ENCODE data around the gene GZMM. TPM values are rescaled to one million over a fixed set of nuclear protein-coding genes. Genes with fewer than 3 reads are reported as not detected.

Gene GZMM
- total RNA-seq, 2 donors from 2014 or later, result 0.61 to 1.0 TPM

DNA sequence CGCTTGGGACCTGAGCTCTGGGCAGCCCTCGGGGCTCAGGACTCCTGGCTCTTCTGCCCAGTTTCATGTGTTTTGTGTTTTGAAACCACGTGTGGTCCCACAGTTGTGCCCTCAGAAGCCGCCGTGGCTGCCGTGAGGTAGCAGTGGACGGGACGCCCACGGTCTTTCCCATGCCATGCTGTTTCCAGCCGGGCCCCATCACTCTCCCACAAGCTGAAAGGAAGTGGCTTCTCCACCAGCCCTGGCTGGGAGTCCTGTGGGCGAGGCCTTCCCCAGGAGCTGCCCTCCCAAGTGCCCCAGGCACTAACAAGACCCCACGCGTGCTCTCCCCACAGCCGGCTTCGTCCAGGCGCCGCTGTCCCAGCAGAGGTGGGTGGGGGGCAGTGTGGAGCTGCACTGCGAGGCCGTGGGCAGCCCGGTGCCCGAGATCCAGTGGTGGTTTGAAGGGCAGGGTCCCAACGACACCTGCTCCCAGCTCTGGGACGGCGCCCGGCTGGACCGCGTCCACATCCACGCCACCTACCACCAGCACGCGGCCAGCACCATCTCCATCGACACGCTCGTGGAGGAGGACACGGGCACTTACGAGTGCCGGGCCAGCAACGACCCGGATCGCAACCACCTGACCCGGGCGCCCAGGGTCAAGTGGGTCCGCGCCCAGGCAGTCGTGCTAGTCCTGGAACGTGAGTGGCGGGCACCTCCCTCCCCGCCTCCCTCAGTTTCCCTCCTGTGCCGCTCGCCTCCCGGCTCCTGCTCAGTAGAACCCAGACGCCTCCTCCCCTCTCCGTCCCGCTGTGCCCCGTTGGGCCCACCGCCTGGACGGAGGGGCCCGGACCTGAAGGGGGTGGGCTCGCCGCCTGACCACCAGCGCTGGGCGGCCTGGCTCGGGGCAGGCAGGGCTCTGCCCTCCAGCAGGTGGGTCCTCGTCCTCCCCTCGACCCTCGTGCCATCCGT is 33.9 kb downstream of the GZMM start:
- Histone ChIP-seq H3K9me3 (no peaks in the 10 kb centered on the region), H3K4me3 (no peak overlapping the region), H3K9ac (ENCODE audit: low read depth in 2 of 2, low read length in 2 of 2) (peak overlapping the region in 1 of 2 donors; percentile 12), H3K36me3 (peaks cover 12% of the 10 kb centered on the region), H3K27me3 (no peaks in the 10 kb centered on the region), H3K27ac (no peak overlapping the region), H3K4me1 (peaks cover 18% of the 10 kb centered on the region)
- no peak for DNase-seq
- TF ChIP-seq, protein P1, sequence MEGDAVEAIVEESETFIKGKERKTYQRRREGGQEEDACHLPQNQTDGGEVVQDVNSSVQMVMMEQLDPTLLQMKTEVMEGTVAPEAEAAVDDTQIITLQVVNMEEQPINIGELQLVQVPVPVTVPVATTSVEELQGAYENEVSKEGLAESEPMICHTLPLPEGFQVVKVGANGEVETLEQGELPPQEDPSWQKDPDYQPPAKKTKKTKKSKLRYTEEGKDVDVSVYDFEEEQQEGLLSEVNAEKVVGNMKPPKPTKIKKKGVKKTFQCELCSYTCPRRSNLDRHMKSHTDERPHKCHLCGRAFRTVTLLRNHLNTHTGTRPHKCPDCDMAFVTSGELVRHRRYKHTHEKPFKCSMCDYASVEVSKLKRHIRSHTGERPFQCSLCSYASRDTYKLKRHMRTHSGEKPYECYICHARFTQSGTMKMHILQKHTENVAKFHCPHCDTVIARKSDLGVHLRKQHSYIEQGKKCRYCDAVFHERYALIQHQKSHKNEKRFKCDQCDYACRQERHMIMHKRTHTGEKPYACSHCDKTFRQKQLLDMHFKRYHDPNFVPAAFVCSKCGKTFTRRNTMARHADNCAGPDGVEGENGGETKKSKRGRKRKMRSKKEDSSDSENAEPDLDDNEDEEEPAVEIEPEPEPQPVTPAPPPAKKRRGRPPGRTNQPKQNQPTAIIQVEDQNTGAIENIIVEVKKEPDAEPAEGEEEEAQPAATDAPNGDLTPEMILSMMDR (IDR thresholded peaks at IDR 0.05), result no peak
- intact Hi-C loops (cut with DNase I), result no loop called here

DNA sequence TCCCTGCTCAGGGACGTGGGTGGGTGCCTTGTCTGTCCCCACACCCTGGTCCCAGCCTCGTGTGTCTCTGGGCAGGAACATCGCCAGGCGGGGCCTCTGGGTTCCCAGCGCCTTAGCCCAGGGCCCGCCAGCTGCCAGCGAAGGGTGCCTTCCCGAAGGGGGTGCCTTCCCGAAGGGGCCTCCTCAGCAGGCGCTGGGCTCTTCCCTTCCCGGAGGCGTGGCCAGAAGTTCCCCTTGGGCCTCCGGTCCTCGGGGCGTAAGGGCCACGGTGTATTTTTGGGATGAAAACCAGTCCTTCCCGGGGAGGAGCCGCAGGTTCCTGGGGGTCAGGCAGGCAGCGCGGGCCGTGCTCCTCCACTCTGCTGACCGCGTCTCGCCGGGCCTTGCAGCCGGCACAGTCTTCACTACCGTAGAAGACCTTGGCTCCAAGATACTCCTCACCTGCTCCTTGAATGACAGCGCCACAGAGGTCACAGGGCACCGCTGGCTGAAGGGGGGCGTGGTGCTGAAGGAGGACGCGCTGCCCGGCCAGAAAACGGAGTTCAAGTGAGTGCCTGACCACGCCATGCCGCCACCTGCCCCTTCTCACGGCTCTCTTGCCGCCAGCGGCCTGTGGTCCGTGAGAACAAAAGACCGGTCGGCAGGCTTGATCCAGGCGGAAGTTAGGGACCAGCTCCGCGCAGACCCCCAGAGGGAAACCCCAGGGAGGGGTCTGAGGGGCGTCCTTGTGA is 35.4 kb downstream of the GZMM start:
- H3K36me3 ChIP-seq, result peaks cover 12% of the 10 kb centered on the region
- H3K27ac ChIP-seq, result no peak overlapping the region
- no peaks in the 10 kb centered on the region for H3K27me3 ChIP-seq
- no peaks in the 10 kb centered on the region for H3K9me3 ChIP-seq
- TF ChIP-seq, protein P1 (IDR thresholded peaks at IDR 0.05), result no peak
- no peak for DNase-seq
- no peak overlapping the region for H3K4me3 ChIP-seq
- H3K4me1 ChIP-seq, result peaks cover 15% of the 10 kb centered on the region
- intact Hi-C loops (cut with DNase I), result no loop called here
- H3K9ac ChIP-seq (ENCODE audit: low read depth in 2 of 2, low read length in 2 of 2), result no peak overlapping the region

DNA sequence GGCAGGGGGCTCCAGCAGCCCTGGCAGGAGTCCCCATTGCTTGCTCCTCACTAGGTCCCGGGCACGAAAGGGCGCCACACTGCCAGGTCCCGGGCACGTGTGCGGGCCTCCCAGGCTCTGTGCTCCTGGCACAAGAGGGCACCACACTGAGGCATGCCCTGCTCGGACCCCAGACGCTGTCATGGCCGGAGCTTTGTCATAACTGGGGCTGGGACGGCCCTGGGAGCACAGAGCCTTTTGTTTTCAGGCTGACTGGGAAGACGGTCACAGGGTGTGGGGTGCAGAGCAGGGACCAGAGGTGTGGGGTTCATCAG is 35.9 kb downstream of the GZMM start:
- Histone ChIP-seq H3K36me3 (peaks cover 12% of the 10 kb centered on the region), H3K4me1 (peaks cover 10% of the 10 kb centered on the region), H3K27ac (no peak overlapping the region), H3K27me3 (no peaks in the 10 kb centered on the region), H3K4me3 (no peak overlapping the region), H3K9ac (ENCODE audit: low read depth in 2 of 2, low read length in 2 of 2) (no peak overlapping the region), H3K9me3 (no peaks in the 10 kb centered on the region)
- TF ChIP-seq, protein P1 (IDR thresholded peaks at IDR 0.05), result no peak
- intact Hi-C loops (cut with DNase I), result loop anchor here (5.0 to 10.0 kb wide), 2 partner anchors 85 to 153 kb away; partner anchors contain the start of gene RNF126
- no peak for DNase-seq

DNA sequence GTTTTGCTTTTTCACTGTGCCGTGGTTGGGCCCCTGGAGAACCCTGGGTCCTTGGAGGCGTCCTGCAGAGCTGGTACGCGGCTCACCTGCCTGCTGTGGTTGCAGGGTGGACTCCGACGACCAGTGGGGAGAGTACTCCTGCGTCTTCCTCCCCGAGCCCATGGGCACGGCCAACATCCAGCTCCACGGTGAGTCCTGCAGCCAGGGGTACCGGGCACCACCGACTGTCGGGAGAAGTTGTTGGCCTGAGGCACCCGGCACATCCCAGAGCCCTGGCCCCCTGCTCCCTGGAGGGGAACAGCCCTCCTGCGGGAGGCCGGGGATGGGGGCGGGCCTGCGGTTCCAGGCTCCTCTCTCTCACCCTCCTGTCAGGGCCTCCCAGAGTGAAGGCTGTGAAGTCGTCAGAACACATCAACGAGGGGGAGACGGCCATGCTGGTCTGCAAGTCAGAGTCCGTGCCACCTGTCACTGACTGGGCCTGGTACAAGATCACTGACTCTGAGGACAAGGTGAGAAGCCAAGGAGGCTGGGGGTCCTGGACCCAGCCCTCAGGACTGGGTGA is 36.5 kb downstream of the GZMM start:
- peaks cover 12% of the 10 kb centered on the region for H3K36me3 ChIP-seq
- no peaks in the 10 kb centered on the region for H3K9me3 ChIP-seq
- DNase-seq, result no peak
- no peaks in the 10 kb centered on the region for H3K27me3 ChIP-seq
- H3K4me1 ChIP-seq, result peaks cover 6% of the 10 kb centered on the region
- H3K27ac ChIP-seq, result no peak overlapping the region
- intact Hi-C loops (cut with DNase I), result loop anchor here (5.0 to 10.0 kb wide), 2 partner anchors 84 to 152 kb away; partner anchors contain the start of gene RNF126
- TF ChIP-seq, protein P1 (IDR thresholded peaks at IDR 0.05), result no peak
- no peak overlapping the region for H3K9ac ChIP-seq (ENCODE audit: low read depth in 2 of 2, low read length in 2 of 2)
- no peak overlapping the region for H3K4me3 ChIP-seq

DNA sequence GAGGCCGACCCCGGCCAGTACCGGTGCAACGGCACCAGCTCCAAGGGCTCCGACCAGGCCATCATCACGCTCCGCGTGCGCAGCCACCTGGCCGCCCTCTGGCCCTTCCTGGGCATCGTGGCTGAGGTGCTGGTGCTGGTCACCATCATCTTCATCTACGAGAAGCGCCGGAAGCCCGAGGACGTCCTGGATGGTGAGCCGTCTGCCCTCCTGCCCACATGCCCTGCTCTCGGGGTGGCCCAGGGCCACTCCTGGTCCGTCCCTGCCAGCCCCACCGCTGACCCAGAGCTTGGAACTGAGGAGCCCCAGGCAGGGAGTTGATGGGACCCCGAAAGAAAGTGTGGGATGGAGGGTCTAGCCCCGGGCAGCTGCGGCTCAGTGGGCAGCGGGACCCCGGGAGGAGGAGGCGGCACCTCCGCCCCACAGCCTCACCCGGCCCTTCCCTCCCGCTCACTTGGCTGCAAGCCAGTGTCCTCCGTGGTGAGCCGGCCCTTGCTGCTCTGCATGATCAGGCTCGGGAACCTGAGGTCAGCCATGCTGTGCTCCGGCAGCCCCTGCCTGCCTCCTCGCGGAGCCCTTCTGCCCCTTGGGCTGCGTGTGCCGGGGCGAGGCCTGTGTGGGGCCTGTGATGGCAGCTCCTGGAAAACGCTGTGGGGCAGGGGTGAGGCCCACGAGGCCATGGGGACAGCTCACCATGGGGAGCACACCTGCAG is 37.7 kb downstream of the GZMM start:
- Histone ChIP-seq H3K36me3 (peaks cover 12% of the 10 kb centered on the region), H3K9ac (ENCODE audit: low read depth in 2 of 2, low read length in 2 of 2) (no peak overlapping the region), H3K4me3 (no peak overlapping the region), H3K4me1 (no peaks in the 10 kb centered on the region), H3K9me3 (no peaks in the 10 kb centered on the region), H3K27me3 (no peaks in the 10 kb centered on the region), H3K27ac (no peak overlapping the region)
- TF ChIP-seq, protein P1 (IDR thresholded peaks at IDR 0.05), result no peak
- intact Hi-C loops (cut with DNase I), result loop anchor here (5.0 to 10.0 kb wide), 2 partner anchors 83 to 151 kb away; partner anchors contain the start of gene RNF126
- no peak for DNase-seq

Data from colonic mucosa (tissue), 4 donors.